ENCODE results near the gene TBCC. TPM values are rescaled to one million over a fixed set of nuclear protein-coding genes. Genes with fewer than 3 reads are reported as not detected.
A peak's percentile ranks its signal among the peaks of the same experiment; 100 is the strongest.

The TBCC gene
- total and polyA plus RNA-seq, 2 of the 13 experiments (the other 11 are each of a cell fraction or from before 2014, with no cell fraction given): 14.8 to 36.1 TPM

- TF ChIP-seq, protein P1, sequence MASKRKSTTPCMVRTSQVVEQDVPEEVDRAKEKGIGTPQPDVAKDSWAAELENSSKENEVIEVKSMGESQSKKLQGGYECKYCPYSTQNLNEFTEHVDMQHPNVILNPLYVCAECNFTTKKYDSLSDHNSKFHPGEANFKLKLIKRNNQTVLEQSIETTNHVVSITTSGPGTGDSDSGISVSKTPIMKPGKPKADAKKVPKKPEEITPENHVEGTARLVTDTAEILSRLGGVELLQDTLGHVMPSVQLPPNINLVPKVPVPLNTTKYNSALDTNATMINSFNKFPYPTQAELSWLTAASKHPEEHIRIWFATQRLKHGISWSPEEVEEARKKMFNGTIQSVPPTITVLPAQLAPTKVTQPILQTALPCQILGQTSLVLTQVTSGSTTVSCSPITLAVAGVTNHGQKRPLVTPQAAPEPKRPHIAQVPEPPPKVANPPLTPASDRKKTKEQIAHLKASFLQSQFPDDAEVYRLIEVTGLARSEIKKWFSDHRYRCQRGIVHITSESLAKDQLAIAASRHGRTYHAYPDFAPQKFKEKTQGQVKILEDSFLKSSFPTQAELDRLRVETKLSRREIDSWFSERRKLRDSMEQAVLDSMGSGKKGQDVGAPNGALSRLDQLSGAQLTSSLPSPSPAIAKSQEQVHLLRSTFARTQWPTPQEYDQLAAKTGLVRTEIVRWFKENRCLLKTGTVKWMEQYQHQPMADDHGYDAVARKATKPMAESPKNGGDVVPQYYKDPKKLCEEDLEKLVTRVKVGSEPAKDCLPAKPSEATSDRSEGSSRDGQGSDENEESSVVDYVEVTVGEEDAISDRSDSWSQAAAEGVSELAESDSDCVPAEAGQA (IDR thresholded peaks at IDR 0.05; ENCODE audit: low read depth): peak; percentile 54; the same call in 1 of the 2 replicates
- TF ChIP-seq, protein P1 (CRISPR knock-in tag; IDR thresholded peaks at IDR 0.05; ENCODE audit: borderline replicate concordance): 0 out of 2 replicates have a peak, but pooled peaks have one; percentile 50
- 0 out of 2 replicates have a peak, but pooled peaks have one; percentile 56 for TF ChIP-seq ZNF30 (CRISPR knock-in tag; IDR thresholded peaks at IDR 0.05)
- TF ChIP-seq NFYB (CRISPR knock-in tag; IDR thresholded peaks at IDR 0.05): peak; percentile 87
- no peak for TF ChIP-seq ZNF589 (CRISPR knock-in tag; conservative IDR thresholded peaks at IDR 0.05)
- TF ChIP-seq ZSCAN29 (CRISPR knock-in tag; conservative IDR thresholded peaks at IDR 0.05): no peak
- TF ChIP-seq BRCA1 (CRISPR knock-in tag; IDR thresholded peaks at IDR 0.05): 0 out of 2 replicates have a peak, but pooled peaks have one; percentile 62
- peak; percentile 70; the same call in 1 of the 2 replicates for TF ChIP-seq ZBTB49 (CRISPR knock-in tag; IDR thresholded peaks at IDR 0.05; ENCODE audit: borderline replicate concordance)
- no peak for TF ChIP-seq ZNF619 (CRISPR knock-in tag; IDR thresholded peaks at IDR 0.05)
- TF ChIP-seq ZFP90 (CRISPR knock-in tag; IDR thresholded peaks at IDR 0.05; ENCODE audit: borderline replicate concordance): peak; percentile 92
- TF ChIP-seq TCF12 (IDR thresholded peaks at IDR 0.05): no peak
- no peak for TF ChIP-seq TCF12 (CRISPR knock-in tag; IDR thresholded peaks at IDR 0.05)
- TF ChIP-seq CHD4 (IDR thresholded peaks at IDR 0.05; ENCODE audit: borderline replicate concordance, low read length): no peak
- no peak for TF ChIP-seq ZSCAN31 (CRISPR knock-in tag; IDR thresholded peaks at IDR 0.05; ENCODE audit: low read depth)
- TF ChIP-seq ZNF503 (CRISPR knock-in tag; IDR thresholded peaks at IDR 0.05): no peak
- peak; percentile 68; the same call in 1 of the 2 replicates for TF ChIP-seq ZNF768 (CRISPR knock-in tag; IDR thresholded peaks at IDR 0.05)
- no peak for TF ChIP-seq CBX5 (CRISPR knock-in tag; IDR thresholded peaks at IDR 0.05; ENCODE audit: borderline replicate concordance)
- TF ChIP-seq ZNF850 (CRISPR knock-in tag; conservative IDR thresholded peaks at IDR 0.05): no peak
- 0 out of 2 replicates have a peak, but pooled peaks have one; percentile 40 for TF ChIP-seq ZSCAN21 (CRISPR knock-in tag; IDR thresholded peaks at IDR 0.05; ENCODE audit: borderline replicate concordance)
These were observed at the start of gene TBCC (continued) for GRCh38 chr6:42745640-42746462.
